NAMALWA (cell line): ENCODE results near the gene LSR.
"Not testable (repeated sequence)": the region's sequence is repeated elsewhere in the genome, so short reads cannot be mapped to it uniquely, and the experiment has no call there.

ENCODE experiments used
- DNase-seq: peaks from one replicate; pipeline ENCODE4 v3.0.0-alpha.2; 2015; ENCODE audit warnings: low spot score

Gene LSR

GRCh38 chr19:35267353-35267817 is 18.6 kb downstream of the LSR start:
- peak; percentile 57 for DNase-seq

- peak; percentile 71 for DNase-seq
These were observed 19.2 kb downstream of the LSR start for GRCh38 chr19:35267818-35268535.

- DNase-seq, result peak; percentile 75
These were observed 20.0 kb downstream of the LSR start, which contains the start of gene USF2 for GRCh38 chr19:35268536-35269437. TSS of gene USF2 (plus strand) at chr19:35268962. CDS start at chr19:35269102, 140 bp downstream.

GRCh38 chr19:35269438-35270117 is 20.8 kb downstream of the LSR start:
- peak; percentile 74 for DNase-seq

- DNase-seq, result no peak
These were observed 21.6 kb downstream of the LSR start for GRCh38 chr19:35270381-35270811.

GRCh38 chr19:35271546-35271945 is 22.7 kb downstream of the LSR start:
- DNase-seq, result no peak

- DNase-seq, result no peak
These were observed 23.4 kb downstream of the LSR start for GRCh38 chr19:35272122-35272719.

- no peak for DNase-seq
These were observed 24.3 kb downstream of the LSR start for GRCh38 chr19:35272954-35273649.

GRCh38 chr19:35273686-35274259 is 25.0 kb downstream of the LSR start:
- no peak for DNase-seq

GRCh38 chr19:35274323-35274722 is 25.5 kb downstream of the LSR start:
- DNase-seq, result no peak

- no peak for DNase-seq
These were observed 28.0 kb downstream of the LSR start for GRCh38 chr19:35276706-35277281.

GRCh38 chr19:35278578-35279284 is 29.9 kb downstream of the LSR start:
- no peak for DNase-seq

- DNase-seq, result no peak
These were observed 30.6 kb downstream of the LSR start for GRCh38 chr19:35279374-35279773.

- DNase-seq, result peak; percentile 60
These were observed 31.4 kb downstream of the LSR start for GRCh38 chr19:35279985-35280821.

- no peak for DNase-seq
These were observed 32.5 kb downstream of the LSR start for GRCh38 chr19:35281303-35281702.

- DNase-seq, result no peak
These were observed 35.6 kb downstream of the LSR start for GRCh38 chr19:35284153-35285094.

- DNase-seq, result no peak
These were observed 36.3 kb downstream of the LSR start for GRCh38 chr19:35285095-35285449.

GRCh38 chr19:35285465-35285864 is 36.7 kb downstream of the LSR start:
- not testable (repeated sequence) for DNase-seq
